ENCODE measurements around the gene NME8. TPM values are rescaled to one million over a fixed set of nuclear protein-coding genes. Genes with fewer than 3 reads are reported as not detected.

The NME8 gene
- total and polyA plus RNA-seq, 2 of the 4 experiments (the other 2 are of a cell fraction): not detected

DNA sequence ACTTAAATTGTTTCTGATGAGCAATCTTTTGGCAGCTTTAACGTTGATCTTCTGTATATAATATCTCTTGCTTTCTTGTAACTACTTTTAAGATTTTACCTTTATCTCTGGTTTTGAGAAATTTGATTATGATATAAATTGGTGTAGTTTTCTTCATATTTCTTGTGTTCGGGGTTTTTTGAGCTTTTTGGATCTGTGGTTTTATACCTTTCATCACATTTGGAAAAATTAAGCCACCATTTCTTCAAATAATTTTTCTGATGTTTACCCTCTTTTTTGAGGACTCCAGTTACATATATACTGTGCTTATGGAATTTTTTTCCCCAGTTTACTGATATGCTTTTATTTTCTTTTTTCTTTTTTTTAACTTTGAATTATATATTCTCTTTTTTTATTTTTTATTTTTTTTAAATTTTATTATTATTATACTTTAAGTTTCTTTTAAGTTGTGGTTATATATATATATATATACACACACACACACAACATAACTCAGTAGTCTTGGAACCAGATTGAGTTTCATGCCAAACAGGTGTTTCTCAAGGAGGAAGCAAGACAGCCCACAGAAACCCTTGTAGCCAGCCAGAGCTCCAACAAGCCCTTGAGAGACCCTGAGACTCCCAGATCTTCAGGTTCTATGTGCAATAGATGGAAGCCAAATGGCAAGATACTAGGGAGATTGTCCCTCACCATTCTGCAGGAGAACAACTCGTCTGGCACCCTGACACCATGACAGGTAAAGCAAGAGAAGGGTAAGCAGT lies 27.5 kb upstream of the NME8 start:
- DNase-seq (no peak), ATAC-seq (ENCODE audit: low read depth) (no peak)
- no peak overlapping the region for H3K4me2 ChIP-seq (ENCODE audit: low read depth, low read length)
- H3K27me3 ChIP-seq (ENCODE audit: control insufficient read depth, insufficient read depth, low read length): no peaks in the 10 kb centered on the region
- TF ChIP-seq RCOR1 (IDR thresholded peaks at IDR 0.05; ENCODE audit: insufficient replicate concordance, low read length): no peak
- no peak for TF ChIP-seq CEBPB (IDR thresholded peaks at IDR 0.05; ENCODE audit: low read depth, low read length)
- TF ChIP-seq MAFK (IDR thresholded peaks at IDR 0.05; ENCODE audit: low read depth, low read length): no peak
- TF ChIP-seq, protein P1, sequence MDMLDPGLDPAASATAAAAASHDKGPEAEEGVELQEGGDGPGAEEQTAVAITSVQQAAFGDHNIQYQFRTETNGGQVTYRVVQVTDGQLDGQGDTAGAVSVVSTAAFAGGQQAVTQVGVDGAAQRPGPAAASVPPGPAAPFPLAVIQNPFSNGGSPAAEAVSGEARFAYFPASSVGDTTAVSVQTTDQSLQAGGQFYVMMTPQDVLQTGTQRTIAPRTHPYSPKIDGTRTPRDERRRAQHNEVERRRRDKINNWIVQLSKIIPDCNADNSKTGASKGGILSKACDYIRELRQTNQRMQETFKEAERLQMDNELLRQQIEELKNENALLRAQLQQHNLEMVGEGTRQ (IDR thresholded peaks at IDR 0.05; ENCODE audit: low read depth, low read length): no peak
- no peak for TF ChIP-seq RFX5 (IDR thresholded peaks at IDR 0.05; ENCODE audit: low read depth, low read length)
- TF ChIP-seq FOS (IDR thresholded peaks at IDR 0.05; ENCODE audit: low read depth, low read length): no peak
- no peak for TF ChIP-seq NFE2L2 (IDR thresholded peaks at IDR 0.05; ENCODE audit: low read depth, low read length)
- TF ChIP-seq, protein P2, sequence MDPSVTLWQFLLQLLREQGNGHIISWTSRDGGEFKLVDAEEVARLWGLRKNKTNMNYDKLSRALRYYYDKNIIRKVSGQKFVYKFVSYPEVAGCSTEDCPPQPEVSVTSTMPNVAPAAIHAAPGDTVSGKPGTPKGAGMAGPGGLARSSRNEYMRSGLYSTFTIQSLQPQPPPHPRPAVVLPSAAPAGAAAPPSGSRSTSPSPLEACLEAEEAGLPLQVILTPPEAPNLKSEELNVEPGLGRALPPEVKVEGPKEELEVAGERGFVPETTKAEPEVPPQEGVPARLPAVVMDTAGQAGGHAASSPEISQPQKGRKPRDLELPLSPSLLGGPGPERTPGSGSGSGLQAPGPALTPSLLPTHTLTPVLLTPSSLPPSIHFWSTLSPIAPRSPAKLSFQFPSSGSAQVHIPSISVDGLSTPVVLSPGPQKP (IDR thresholded peaks at IDR 0.05; ENCODE audit: borderline replicate concordance, low read depth, low read length): no peak
- intact Hi-C loops (cut with micrococcal nuclease) (no loop called here), dilution Hi-C loops (cut with HindIII; ENCODE audit: low sequenced_read_pairs, unreplicated experiment) (no loop called here), in situ Hi-C loops (cut with MboI; ENCODE audit: low sequenced_read_pairs) (no loop called here)
- no TSS peak for BruUV-seq (replicated peaks)
- no peak overlapping the region for H3K27ac ChIP-seq (ENCODE audit: insufficient read depth, low read length)
- H3K9ac ChIP-seq (ENCODE audit: low read depth, low read length): no peak overlapping the region
- H3K23ac ChIP-seq (ENCODE audit: low read depth, low read length): no peak overlapping the region
- H2BK15ac ChIP-seq (ENCODE audit: low read depth, low read length): no peak overlapping the region
- no peaks in the 10 kb centered on the region for H3K4me1 ChIP-seq (ENCODE audit: control insufficient read depth, insufficient read depth, low read length)
- no peaks in the 10 kb centered on the region for H3K79me1 ChIP-seq (ENCODE audit: low read depth in 1 of 2, low read length in 2 of 2)
- H3K18ac ChIP-seq (ENCODE audit: low read depth, low read length): no peak overlapping the region
- H4K91ac ChIP-seq (ENCODE audit: insufficient read depth, low read depth, low read length): no peak overlapping the region
- no peak overlapping the region for H2BK20ac ChIP-seq (ENCODE audit: low read depth, low read length)
- H4K5ac ChIP-seq (ENCODE audit: low read depth, low read length): no peak overlapping the region
- no peak overlapping the region for H3K4ac ChIP-seq (ENCODE audit: low read depth, low read length)
- H2BK120ac ChIP-seq (ENCODE audit: low read depth, low read length): no peak overlapping the region
- no peaks in the 10 kb centered on the region for H3K9me1 ChIP-seq (ENCODE audit: insufficient read depth, low read length)
- no peak overlapping the region for H4K8ac ChIP-seq (ENCODE audit: low read depth in 2 of 2, low read length in 2 of 2)
- no peak overlapping the region for H3K56ac ChIP-seq (ENCODE audit: extremely low read depth, insufficient read depth, low read length)
- H2AK5ac ChIP-seq (ENCODE audit: low read depth, low read length): no peak overlapping the region
- POLR2A ChIA-PET (ENCODE audit: unreplicated experiment): no interaction called here
- no peak overlapping the region for H2AK9ac ChIP-seq (replicated peaks; ENCODE audit: low read depth, low read length, poor library complexity)
- no peak overlapping the region for H2BK5ac ChIP-seq (ENCODE audit: low read depth, low read length, poor library complexity, severe bottlenecking)
- WGBS, 2 experiments (ENCODE audit: extremely low coverage in 2 of 2, insufficient read length in 1 of 2): no CpG with 5 or more reads among the region's 3 CpGs
- no peaks in the 10 kb centered on the region for H4K20me1 ChIP-seq (ENCODE audit: insufficient read depth, low read length)
- H3K9me3 ChIP-seq (ENCODE audit: control insufficient read depth, insufficient read depth, low read length): peaks cover 4% of the 10 kb centered on the region; the same call in 1 of the 2 replicates
- CTCF ChIA-PET: no interaction called here
- no peaks in the 10 kb centered on the region for H3K36me3 ChIP-seq (ENCODE audit: control insufficient read depth, insufficient read depth, low read length)
- no peak overlapping the region for H2AFZ ChIP-seq (replicated peaks; ENCODE audit: low read length, poor library complexity)
- H3K4me3 ChIP-seq (ENCODE audit: insufficient read depth, low read depth, low read length): no peak overlapping the region
- H3K14ac ChIP-seq (replicated peaks; ENCODE audit: low read depth, low read length): no peak overlapping the region

Measured in IMR-90 (cell line).